HG03159 (cell line): ENCODE measurements around the gene MARCHF11.

Experiments
- ATAC-seq: cut with Tn5 transposase; IDR thresholded peaks from one replicate; pipeline ENCODE4 v1.9.1; 2021; ENCODE audit warnings: mild to moderate bottlenecking, moderate library complexity; ENCODE audit not compliant: unreplicated experiment

The MARCHF11 gene

GRCh38 chr5:16061163-16061562 lies 118.4 kb downstream of the MARCHF11 start:
- no peak for ATAC-seq

DNA sequence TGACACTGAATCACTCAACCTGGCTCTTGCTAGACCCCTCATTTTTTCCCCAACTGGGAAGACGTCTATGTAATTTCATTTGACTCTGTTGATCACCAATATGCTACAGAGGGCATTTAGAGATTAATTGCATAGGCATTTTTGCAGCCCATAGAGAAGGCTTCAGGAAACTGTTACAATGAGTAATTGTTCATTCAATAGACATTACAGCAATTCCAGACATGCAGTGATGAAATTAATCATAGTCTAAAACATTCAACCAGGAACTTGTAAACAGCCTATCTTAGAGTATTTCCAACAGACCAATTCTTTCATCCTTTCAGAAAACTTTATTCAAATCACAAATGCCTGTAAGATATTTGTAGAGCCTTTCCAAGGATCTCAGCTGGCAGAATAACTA lies 122.3 kb downstream of the MARCHF11 start:
- ATAC-seq = no peak

GRCh38 chr5:16051246-16051755 lies 128.3 kb downstream of the MARCHF11 start:
- no peak for ATAC-seq

DNA sequence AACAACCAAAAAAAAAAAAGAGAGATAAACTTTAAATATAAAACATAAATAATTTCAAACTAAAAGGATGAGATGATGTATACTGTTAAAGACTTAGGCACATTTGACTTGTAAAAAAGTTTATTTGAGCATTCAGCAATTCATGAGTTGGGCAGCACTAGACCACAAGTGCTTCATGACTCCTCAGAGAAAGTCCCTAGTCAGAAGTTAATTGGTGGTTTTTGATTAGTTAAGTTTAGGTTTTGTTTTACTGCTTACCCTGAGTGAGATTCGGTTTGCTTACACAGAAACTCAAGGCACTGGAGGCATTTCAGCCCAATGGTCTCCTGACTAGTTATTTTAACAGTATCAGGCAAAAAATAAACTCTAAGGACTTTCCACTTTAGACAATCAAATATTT lies 129.2 kb downstream of the MARCHF11 start:
- ATAC-seq = no peak

DNA sequence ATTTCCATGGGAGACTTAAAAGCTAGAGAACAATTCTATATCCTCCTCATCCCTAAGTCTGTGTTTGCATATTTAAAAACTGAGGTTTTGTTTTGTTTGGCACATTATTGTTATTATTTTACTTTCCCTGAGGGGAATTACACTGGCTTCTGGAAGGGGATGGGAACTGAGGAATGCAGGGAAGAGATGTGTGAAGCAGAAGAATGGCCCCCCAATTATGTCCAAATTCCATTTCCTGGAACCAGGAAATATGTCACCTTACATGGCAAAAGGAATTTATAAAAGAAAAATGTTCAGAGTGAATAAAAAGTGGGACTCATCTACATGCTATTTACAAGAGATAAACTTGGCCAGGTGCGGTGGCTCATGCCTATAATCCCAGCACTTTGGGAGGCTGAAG lies 129.8 kb downstream of the MARCHF11 start:
- ATAC-seq = no peak

DNA sequence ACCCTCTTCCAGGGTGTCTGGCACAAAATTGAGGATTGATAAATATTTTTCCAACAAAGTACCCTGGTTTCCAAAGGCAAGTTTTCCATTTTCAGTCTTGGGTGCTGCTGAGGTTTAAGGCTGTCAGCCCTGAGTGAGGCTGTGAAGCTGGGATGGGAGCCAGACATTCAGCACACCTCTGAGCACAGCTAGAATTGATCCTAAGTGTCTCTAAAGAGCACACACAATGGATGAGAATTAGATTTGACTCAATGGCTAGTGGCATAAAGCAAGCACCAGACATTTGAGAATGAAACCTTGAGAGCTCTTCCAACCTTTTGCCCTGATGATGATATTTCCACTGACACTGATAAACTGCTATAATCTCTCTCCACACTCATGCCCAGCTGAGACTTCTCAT lies 131.5 kb downstream of the MARCHF11 start:
- no peak for ATAC-seq

DNA sequence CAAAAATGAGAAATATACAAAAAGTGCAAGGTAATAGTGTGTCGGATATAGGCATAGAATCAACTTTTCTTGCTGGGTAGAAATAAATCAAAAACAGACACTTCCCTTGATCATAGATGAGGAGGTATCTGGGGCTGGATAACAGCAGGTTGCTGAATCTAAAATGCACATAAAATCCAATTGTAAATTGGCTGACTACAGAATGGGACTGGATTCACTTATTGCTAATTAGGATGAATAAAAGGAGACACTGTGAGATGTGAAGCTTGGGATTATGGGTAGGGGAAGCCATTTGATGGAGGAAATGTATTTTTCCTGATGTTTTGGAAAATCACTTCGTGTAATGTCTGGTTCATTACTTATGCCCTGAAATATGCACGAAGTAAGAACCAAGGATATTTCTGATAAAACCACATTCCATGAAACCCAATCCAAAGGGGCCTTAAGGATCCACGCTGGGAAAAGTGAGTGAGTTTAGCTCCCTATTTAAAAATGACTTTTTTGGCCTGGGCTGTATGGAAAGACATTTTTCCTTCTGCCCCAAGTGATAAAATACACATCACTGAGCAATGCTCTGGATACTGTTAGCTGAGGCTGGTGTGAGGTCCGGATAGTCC lies 136.1 kb downstream of the MARCHF11 start:
- ATAC-seq = no peak

DNA sequence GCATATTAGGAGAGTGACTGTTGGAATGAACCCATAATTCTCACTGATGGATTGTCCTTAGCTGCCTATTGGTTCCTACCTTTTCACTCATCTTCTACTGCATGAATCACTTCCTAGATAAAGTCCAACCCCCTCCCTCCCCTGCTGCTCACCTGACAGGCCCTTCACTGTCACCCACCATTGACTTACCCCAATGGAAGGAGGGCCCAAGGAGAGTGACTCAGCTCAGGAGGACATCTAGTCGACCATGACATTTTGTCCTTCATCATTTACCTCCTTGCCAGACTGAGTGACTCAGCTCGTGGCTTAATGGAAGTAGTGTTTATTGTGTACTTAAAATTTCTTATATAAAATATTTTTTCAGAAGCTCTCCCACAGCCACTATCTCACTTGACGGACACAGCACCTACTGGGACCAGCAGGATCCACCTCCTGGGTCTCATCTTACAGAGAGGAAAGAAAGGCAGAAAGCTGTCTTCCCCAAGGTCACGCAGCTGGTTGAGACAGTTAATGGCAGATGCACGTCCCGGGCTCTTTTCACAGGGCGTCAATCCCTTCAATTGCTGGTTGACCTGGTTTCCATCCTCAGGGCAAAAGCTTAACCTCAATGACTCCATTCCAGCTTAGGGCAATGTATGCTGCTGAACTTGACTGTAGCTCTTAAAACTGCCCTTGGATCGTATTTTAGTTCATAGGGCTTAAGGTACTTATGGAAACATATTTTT lies 142.3 kb downstream of the MARCHF11 start:
- ATAC-seq = no peak

DNA sequence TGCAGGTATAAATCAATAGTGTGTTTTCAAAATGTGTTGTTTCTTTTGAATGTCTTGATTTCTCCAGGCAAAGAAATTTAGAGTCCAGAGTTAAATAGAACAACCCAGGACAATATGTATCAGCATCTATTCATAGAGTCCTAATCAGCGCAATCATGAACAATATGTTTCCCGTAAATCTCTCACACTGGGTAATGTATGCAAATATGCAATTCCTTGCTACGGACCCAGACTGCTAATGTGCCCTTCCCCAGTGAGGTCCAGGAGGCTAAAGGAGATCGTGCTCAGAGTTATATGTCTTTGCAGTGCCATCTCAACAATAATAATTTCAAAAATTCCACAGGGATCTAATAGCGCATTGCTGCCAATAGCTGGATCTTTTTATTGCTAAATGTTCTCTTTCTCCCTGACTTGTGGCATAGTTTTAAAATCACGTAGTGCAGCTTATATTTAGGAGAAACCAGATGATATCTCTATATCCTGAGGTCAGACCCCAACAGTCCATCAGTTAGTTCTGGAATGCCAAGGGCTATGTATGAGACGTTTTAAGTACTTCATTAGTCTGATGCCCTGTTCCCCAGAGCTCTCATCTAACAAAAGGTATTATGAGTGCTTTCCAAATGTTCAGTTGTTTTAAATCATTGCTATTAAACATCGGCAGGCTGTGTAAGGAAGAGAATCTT lies 145.1 kb downstream of the MARCHF11 start:
- no peak for ATAC-seq

- ATAC-seq = no peak
Measured at GRCh38 chr5:16033187-16033925, 146.2 kb downstream of the MARCHF11 start.

- ATAC-seq = no peak
Measured at GRCh38 chr5:16028708-16029107, 150.9 kb downstream of the MARCHF11 start.

GRCh38 chr5:16025681-16026080 lies 153.9 kb downstream of the MARCHF11 start:
- no peak for ATAC-seq

- no peak for ATAC-seq
Measured at GRCh38 chr5:16018970-16019369, 160.6 kb downstream of the MARCHF11 start.

DNA sequence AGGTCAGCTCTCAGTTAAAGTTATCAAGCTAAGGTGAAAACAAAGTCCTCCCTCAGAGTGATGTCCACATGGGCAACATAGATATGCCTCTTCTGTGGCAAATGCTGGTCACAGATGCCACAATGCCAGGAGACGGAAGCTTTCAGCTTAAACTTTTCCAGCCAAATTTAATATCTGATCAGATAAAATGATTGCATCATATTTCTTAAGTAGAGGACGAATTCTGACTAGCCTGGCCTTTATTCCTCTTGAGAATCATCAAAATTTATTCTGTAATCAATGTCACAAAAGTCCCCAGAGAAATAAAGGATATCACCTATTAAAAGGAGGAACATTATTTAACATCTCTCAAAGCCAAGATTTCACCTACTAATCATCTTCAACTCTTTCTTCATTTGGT lies 161.9 kb downstream of the MARCHF11 start:
- ATAC-seq = no peak
